HG03571 (cell line): Measurements from ENCODE around the gene ITFG1.

Experiments
- ATAC-seq: cut with Tn5 transposase; IDR thresholded peaks from one replicate; pipeline ENCODE4 v1.9.1; 2021; ENCODE audit not compliant: unreplicated experiment

ITFG1 gene

DNA sequence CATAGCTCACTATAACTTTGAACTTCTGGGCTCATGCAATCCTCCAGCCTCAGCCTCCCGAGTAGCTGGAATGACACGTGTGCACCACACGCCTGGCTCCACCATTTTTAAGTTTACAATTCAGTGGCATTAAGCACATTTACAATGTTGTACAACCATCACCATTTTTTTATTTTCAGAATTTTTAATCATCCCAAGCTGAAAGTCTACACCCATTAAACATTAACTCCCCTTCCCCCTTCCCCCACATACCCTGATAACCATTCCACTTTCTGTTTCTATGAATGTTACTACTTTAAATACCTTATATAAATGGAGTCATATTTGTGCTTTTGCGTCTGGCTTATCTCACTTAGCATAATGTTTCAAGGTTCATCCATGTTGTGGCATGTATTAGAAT is 335.1 kb downstream of the ITFG1 start:
- ATAC-seq, result no peak

DNA sequence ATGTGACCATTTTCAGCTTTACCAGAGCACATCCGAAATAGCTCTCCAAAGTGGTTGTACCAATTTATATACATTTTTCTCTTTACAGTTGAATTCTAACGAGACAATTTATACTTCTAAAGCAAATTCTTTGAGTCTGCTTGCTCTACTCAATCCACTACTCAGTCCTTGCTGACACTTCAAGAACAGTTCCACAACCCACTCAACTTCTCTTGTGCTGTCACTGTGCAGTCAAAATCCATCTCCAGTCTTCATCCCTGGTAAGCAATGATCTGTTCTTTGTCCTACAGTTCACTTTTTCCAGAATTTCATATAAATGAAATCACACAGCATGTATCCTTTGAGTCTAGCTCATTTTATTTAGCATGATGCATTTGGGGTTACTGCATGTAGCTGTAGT is 347.7 kb downstream of the ITFG1 start:
- ATAC-seq, result no peak

DNA sequence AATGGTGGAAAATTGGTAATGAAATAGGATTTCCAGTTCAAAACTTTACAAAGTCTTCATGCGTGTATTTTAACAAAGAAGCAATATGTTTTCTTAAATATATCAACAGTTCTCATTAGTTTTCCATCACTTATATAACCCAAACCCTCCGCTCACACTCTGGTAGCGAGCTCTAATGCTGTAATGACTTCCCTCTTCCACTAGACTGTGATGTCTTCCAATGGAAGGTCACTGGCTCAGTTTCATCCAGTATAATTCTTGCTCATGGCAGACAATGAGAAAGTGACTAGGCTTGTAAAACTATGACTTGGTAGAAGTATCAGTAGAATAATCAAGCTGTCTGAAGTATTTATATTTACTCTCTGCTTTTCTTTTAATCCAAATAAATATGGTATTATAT is 349.9 kb downstream of the ITFG1 start:
- ATAC-seq, result no peak

DNA sequence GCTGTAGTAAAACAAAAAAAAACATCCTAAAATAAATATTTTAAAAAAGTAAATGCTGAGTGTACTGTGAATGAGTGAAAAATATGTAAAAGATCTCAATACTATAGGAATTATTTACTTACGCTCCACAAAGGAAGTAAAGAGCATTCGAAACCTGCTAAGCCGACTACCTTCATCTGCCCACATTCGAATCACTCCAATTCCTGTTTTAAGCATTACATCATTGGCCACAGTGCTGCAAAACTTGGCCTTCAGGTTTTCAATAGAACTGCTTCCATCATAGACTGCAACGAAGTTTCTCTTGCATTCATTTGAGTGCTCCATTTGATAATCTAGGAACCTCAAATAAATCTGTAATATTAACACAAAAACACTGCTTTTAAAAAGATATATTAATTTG is 351.5 kb downstream of the ITFG1 start:
- ATAC-seq, result no peak
